CD4-positive, alpha-beta T cell (primary cell): ENCODE results near the gene MYO7B. TPM values are rescaled to one million over a fixed set of nuclear protein-coding genes. Genes with fewer than 3 reads are reported as not detected.

Experiments
- ATAC-seq: fragments of 200-7000 bp; cut with Tn5 transposase; one replicate; pipeline ENCODE4 v1.10.0; 2022; ENCODE audit warnings: mild to moderate bottlenecking; ENCODE audit not compliant: poor library complexity
- CTCF ChIA-PET: fragments of 350-600 bp; sonication (Branson Sonifier 250); formaldehyde crosslinking; loops from one replicate; lab custom pipeline; 2021; ENCODE audit warnings: antibody characterized with exemption, inconsistent platforms; lab: Charles Lee
- POLR2A ChIA-PET: fragments of 350-600 bp; sonication (Branson Sonifier 250); formaldehyde crosslinking; loops from one replicate; lab custom pipeline; 2021; ENCODE audit warnings: antibody characterized with exemption, inconsistent platforms; lab: Charles Lee
- DNase-seq, 14 experiments: peaks; one replicate each; pipeline ENCODE4 v3.0.0-alpha.2; 2013 to 2020; ENCODE audit warnings: mixed read lengths in 2 of 14
- H3K27ac ChIP-seq, 2 donors: one replicate each; pipeline versions ENCODE4 v1.5.1 to v1.7.0; 2013; ENCODE audit warnings: low read length in 2 of 2, low read depth in 1 of 2, mild to moderate bottlenecking in 1 of 2
- H3K27me3 ChIP-seq, 2 experiments: 1 replicate in 1 of 2; 2 replicates in 1 of 2; pipeline versions ENCODE4 v1.6.1 to v1.7.0; 2013; ENCODE audit warnings: low read length in 2 of 2, control low read depth in 1 of 2, mild to moderate bottlenecking in 1 of 2, moderate library complexity in 1 of 2; ENCODE audit not compliant: insufficient read depth in 2 of 2, control insufficient read depth in 1 of 2
- H3K36me3 ChIP-seq: one replicate; pipeline ENCODE4 v1.6.1; 2013; ENCODE audit warnings: low read length, control low read depth; ENCODE audit not compliant: insufficient read depth
- H3K4me1 ChIP-seq: one replicate; pipeline ENCODE4 v1.6.1; 2013; ENCODE audit warnings: low read length, control low read depth; ENCODE audit not compliant: insufficient read depth
- H3K4me3 ChIP-seq: one replicate; pipeline ENCODE4 v1.5.1; 2013; ENCODE audit warnings: mild to moderate bottlenecking, low read length, moderate library complexity
- H3K9me3 ChIP-seq, 2 experiments: 1 replicate in 1 of 2; 2 replicates in 1 of 2; pipeline versions ENCODE4 v1.6.1 to v1.7.0; 2013; ENCODE audit warnings: low read length in 2 of 2, mild to moderate bottlenecking in 2 of 2, control low read depth in 1 of 2, moderate library complexity in 1 of 2; ENCODE audit not compliant: control insufficient read depth in 1 of 2, insufficient read depth in 1 of 2
- H3K27ac Mint-ChIP-seq: one replicate; pipeline ENCODE4 v1.8.0; 2020; ENCODE audit warnings: mixed read lengths
- H3K27me3 Mint-ChIP-seq: one replicate; pipeline ENCODE4 v1.8.0; 2021; ENCODE audit warnings: mixed read lengths
- H3K36me3 Mint-ChIP-seq: one replicate; pipeline ENCODE4 v1.8.0; 2021; ENCODE audit warnings: low read depth, mixed read lengths
- H3K4me1 Mint-ChIP-seq: one replicate; pipeline ENCODE4 v1.8.0; 2021; ENCODE audit warnings: low read depth, mixed read lengths
- H3K4me3 Mint-ChIP-seq: one replicate; pipeline ENCODE4 v1.8.0; 2020; ENCODE audit warnings: mild to moderate bottlenecking, mixed read lengths
- H3K9me3 Mint-ChIP-seq: one replicate; pipeline ENCODE4 v1.8.0; 2020; ENCODE audit warnings: mixed read lengths
- CTCF ChIP-seq: fragments of 200-600 bp; IDR thresholded peaks from one replicate; pipeline ENCODE4 v1.8.0; 2022; ENCODE audit warnings: antibody characterized with exemption, mild to moderate bottlenecking
- intact Hi-C, 2 experiments: fragments of 100-400 bp; cut with DNase I in 1 of 2; cut with micrococcal nuclease in 1 of 2; formaldehyde crosslinking; loops; one replicate each; pipeline versions ENCODE4 v1.15.1 to v1.9.0; 2023 to 2025; cut with DNase I, micrococcal nuclease
- total RNA-seq, 174 experiments: library from RNA in 2 of 174; stranded (reverse) in 2 of 174; gene quantifications; one replicate each; pipeline ENCODE4 v1.2.3 and lab custom pipeline; 2021 to 2026

The MYO7B gene
- total RNA-seq, 2 experiments from 2014 or later: 0.05 to 0.14 TPM

- Mint-ChIP-seq H3K27ac (no peak overlapping the region), H3K9me3 (no peaks in the 10 kb centered on the region), H3K4me1 (peaks cover 32% of the 10 kb centered on the region), H3K36me3 (no peaks in the 10 kb centered on the region), H3K4me3 (no peak overlapping the region), H3K27me3 (no peaks in the 10 kb centered on the region)
- no peaks in the 10 kb centered on the region for H3K27me3 ChIP-seq
- no peak overlapping the region for H3K27ac ChIP-seq
- ATAC-seq (no peak), DNase-seq (no peak)
- H3K4me1 ChIP-seq: peaks cover 3% of the 10 kb centered on the region
- no peak overlapping the region for H3K4me3 ChIP-seq
- H3K36me3 ChIP-seq: no peaks in the 10 kb centered on the region
- TF ChIP-seq CTCF: no peak
- ChIA-PET CTCF (no interaction called here), POLR2A (no interaction called here)
- H3K9me3 ChIP-seq: peaks cover 0 to 3% of the 10 kb centered on the region in 2 experiments
- intact Hi-C loops: no loop called here
Observed at GRCh38 chr2:127619203-127619590, 83.7 kb downstream of the MYO7B start.

GRCh38 chr2:127619877-127620705 is 84.6 kb downstream of the MYO7B start:
- Mint-ChIP-seq H3K27me3 (no peaks in the 10 kb centered on the region), H3K9me3 (no peaks in the 10 kb centered on the region), H3K4me1 (peaks cover 27% of the 10 kb centered on the region), H3K36me3 (no peaks in the 10 kb centered on the region), H3K27ac (no peak overlapping the region), H3K4me3 (no peak overlapping the region)
- intact Hi-C loops: no loop called here
- H3K4me1 ChIP-seq: peaks cover 3% of the 10 kb centered on the region
- H3K9me3 ChIP-seq: peaks cover 0 to 3% of the 10 kb centered on the region in 2 experiments
- no peaks in the 10 kb centered on the region for H3K36me3 ChIP-seq
- DNase-seq: no peak
- no peaks in the 10 kb centered on the region for H3K27me3 ChIP-seq
- CTCF ChIA-PET: no interaction called here
- POLR2A ChIA-PET: no interaction called here
- ATAC-seq: no peak
- no peak overlapping the region for H3K27ac ChIP-seq
- no peak for TF ChIP-seq CTCF
- H3K4me3 ChIP-seq: no peak overlapping the region

- Histone ChIP-seq H3K27ac (no peak overlapping the region), H3K36me3 (no peaks in the 10 kb centered on the region), H3K9me3 (peaks cover 0 to 3% of the 10 kb centered on the region in 2 experiments), H3K27me3 (no peaks in the 10 kb centered on the region), H3K4me3 (no peak overlapping the region), H3K4me1 (peaks cover 3% of the 10 kb centered on the region)
- Mint-ChIP-seq H3K4me1 (peaks cover 20% of the 10 kb centered on the region), H3K36me3 (no peaks in the 10 kb centered on the region), H3K4me3 (no peak overlapping the region), H3K27ac (no peak overlapping the region), H3K9me3 (no peaks in the 10 kb centered on the region), H3K27me3 (no peaks in the 10 kb centered on the region)
- TF ChIP-seq CTCF: no peak
- intact Hi-C loops: no loop called here
- DNase-seq: no peak
- ChIA-PET POLR2A (no interaction called here), CTCF (no interaction called here)
- ATAC-seq: no peak
Observed at GRCh38 chr2:127620866-127621265, 85.4 kb downstream of the MYO7B start.
